Stimulated activated CD4-positive, alpha-beta T cell treated with anti-CD3 and anti-CD28 coated beads, Interleukin-2, amount 100 ng/mL, for 4 hours (primary cell): ENCODE data around the gene TRA2A.

Experiments
- DNase-seq: peaks from one replicate; pipeline ENCODE4 v3.0.0-alpha.2; 2020; ENCODE audit warnings: low read depth

Gene TRA2A

GRCh38 chr7:23470330-23471105 lies 61.3 kb downstream of the TRA2A start, which contains the start of gene IGF2BP3:
Gene IGF2BP3, minus strand, starts transcription at chr7:23470491. Its CDS starts 381 bp downstream, at chr7:23470110.
- no peak for DNase-seq

- DNase-seq = no peak
Measured at GRCh38 chr7:23469961-23470250, 61.9 kb downstream of the TRA2A start.

GRCh38 chr7:23469150-23469960 lies 62.4 kb downstream of the TRA2A start:
- DNase-seq = no peak

GRCh38 chr7:23468526-23469149 lies 63.1 kb downstream of the TRA2A start:
- no peak for DNase-seq

GRCh38 chr7:23467806-23468525 lies 63.8 kb downstream of the TRA2A start:
- DNase-seq = no peak

GRCh38 chr7:23467291-23467805 lies 64.4 kb downstream of the TRA2A start:
- DNase-seq = no peak

- no peak for DNase-seq
Measured at GRCh38 chr7:23462846-23463245, 68.9 kb downstream of the TRA2A start.

GRCh38 chr7:23458044-23458443 lies 73.7 kb downstream of the TRA2A start:
- DNase-seq = no peak

GRCh38 chr7:23456093-23456492 lies 75.7 kb downstream of the TRA2A start:
- no peak for DNase-seq

GRCh38 chr7:23454881-23455526 lies 76.8 kb downstream of the TRA2A start:
- DNase-seq = no peak
